ENCODE results near the gene P3H2. TPM values are rescaled to one million over a fixed set of nuclear protein-coding genes. Genes with fewer than 3 reads are reported as not detected.
A peak's percentile ranks its signal among the peaks of the same experiment; 100 is the strongest.

The P3H2 gene
- total and polyA plus RNA-seq, 2 of the 4 experiments (the other 2 are of a cell fraction) = 54.7 to 64.3 TPM

DNA sequence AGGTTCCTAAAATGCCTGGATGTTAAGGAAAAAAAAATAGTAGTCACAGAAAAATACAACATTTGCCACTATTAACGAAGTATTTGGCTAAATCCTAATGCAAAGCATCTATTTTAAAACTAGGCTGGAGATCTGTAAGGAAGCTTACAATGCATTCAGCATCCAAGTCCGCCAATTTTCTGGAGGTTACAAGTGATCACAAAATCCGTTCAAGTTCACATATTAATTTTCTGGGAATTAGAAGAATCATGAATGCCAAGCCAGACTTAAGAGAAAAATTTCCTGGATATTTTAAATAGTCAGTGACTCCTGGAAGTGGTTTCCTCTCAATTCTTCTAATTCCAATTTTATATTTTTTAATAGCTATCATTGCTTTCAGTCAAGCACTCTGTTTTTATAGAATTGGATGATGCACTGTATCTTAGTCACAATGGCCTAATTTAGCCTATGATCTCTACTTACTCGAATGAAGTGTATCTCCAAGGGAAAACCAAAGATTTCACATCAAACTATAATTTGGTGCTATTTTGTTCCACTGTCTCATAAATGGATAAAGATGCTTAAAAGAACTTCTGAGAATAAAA, 60.4 kb downstream of the P3H2 start:
- H2BK5ac ChIP-seq (ENCODE audit: low read depth, low read length, poor library complexity, severe bottlenecking) = peak overlapping the region; percentile 14
- dilution Hi-C loops (cut with HindIII; ENCODE audit: low sequenced_read_pairs, unreplicated experiment) = no loop called here
- H3K27me3 ChIP-seq (ENCODE audit: control insufficient read depth, insufficient read depth, low read length) = no peaks in the 10 kb centered on the region
- WGBS, 2 experiments (ENCODE audit: extremely low coverage in 2 of 2, insufficient read length in 1 of 2) = no CpG with 5 or more reads among the region's 4 CpGs
- H3K9me3 ChIP-seq (ENCODE audit: control insufficient read depth, insufficient read depth, low read length) = no peaks in the 10 kb centered on the region
- H2AFZ ChIP-seq (replicated peaks; ENCODE audit: low read length, poor library complexity) = no peak overlapping the region
- no peak overlapping the region for H3K27ac ChIP-seq (ENCODE audit: insufficient read depth, low read length)
- H3K4ac ChIP-seq (ENCODE audit: low read depth, low read length) = no peak overlapping the region
- no peak overlapping the region for H2BK15ac ChIP-seq (ENCODE audit: low read depth, low read length)
- no peak overlapping the region for H3K4me3 ChIP-seq (ENCODE audit: insufficient read depth, low read depth, low read length)
- H3K36me3 ChIP-seq (ENCODE audit: control insufficient read depth, insufficient read depth, low read length) = no peaks in the 10 kb centered on the region
- H4K5ac ChIP-seq (ENCODE audit: low read depth, low read length) = no peak overlapping the region
- H3K9ac ChIP-seq (ENCODE audit: low read depth, low read length) = no peak overlapping the region
- in situ Hi-C loops (cut with MboI; ENCODE audit: low sequenced_read_pairs) = no loop called here
- H4K8ac ChIP-seq (ENCODE audit: low read depth in 2 of 2, low read length in 2 of 2) = no peak overlapping the region
- no peak overlapping the region for H3K23ac ChIP-seq (ENCODE audit: low read depth, low read length)
- H3K4me1 ChIP-seq (ENCODE audit: control insufficient read depth, insufficient read depth, low read length) = peaks cover 27% of the 10 kb centered on the region
- TF ChIP-seq MXI1 (IDR thresholded peaks at IDR 0.05; ENCODE audit: borderline replicate concordance, low read depth, low read length) (no peak), SMC3 (IDR thresholded peaks at IDR 0.05; ENCODE audit: low read depth, low read length) (no peak), BHLHE40 (IDR thresholded peaks at IDR 0.05; ENCODE audit: low read depth, low read length) (no peak), CEBPB (IDR thresholded peaks at IDR 0.05; ENCODE audit: low read depth, low read length) (no peak), RAD21 (IDR thresholded peaks at IDR 0.05; ENCODE audit: low read length) (no peak), RCOR1 (IDR thresholded peaks at IDR 0.05; ENCODE audit: insufficient replicate concordance, low read length) (no peak), RFX5 (IDR thresholded peaks at IDR 0.05; ENCODE audit: low read depth, low read length) (no peak), CHD1 (IDR thresholded peaks at IDR 0.05; ENCODE audit: low read depth, low read length) (no peak), FOS (IDR thresholded peaks at IDR 0.05; ENCODE audit: low read depth, low read length) (no peak)
- TF ChIP-seq, protein P1, sequence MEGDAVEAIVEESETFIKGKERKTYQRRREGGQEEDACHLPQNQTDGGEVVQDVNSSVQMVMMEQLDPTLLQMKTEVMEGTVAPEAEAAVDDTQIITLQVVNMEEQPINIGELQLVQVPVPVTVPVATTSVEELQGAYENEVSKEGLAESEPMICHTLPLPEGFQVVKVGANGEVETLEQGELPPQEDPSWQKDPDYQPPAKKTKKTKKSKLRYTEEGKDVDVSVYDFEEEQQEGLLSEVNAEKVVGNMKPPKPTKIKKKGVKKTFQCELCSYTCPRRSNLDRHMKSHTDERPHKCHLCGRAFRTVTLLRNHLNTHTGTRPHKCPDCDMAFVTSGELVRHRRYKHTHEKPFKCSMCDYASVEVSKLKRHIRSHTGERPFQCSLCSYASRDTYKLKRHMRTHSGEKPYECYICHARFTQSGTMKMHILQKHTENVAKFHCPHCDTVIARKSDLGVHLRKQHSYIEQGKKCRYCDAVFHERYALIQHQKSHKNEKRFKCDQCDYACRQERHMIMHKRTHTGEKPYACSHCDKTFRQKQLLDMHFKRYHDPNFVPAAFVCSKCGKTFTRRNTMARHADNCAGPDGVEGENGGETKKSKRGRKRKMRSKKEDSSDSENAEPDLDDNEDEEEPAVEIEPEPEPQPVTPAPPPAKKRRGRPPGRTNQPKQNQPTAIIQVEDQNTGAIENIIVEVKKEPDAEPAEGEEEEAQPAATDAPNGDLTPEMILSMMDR (conservative IDR thresholded peaks at IDR 0.05; ENCODE audit: low read depth, low read length) = no peak
- ChIA-PET CTCF (interaction anchor here (0.5 to 1.4 kb wide), 2 partner anchors 19 to 75 kb away, joined by 3 to 4 read pairs; no protein-coding TSS in a partner anchor), POLR2A (ENCODE audit: unreplicated experiment) (no interaction called here)
- BruUV-seq (replicated peaks) = no TSS peak
- no peak overlapping the region for H2BK120ac ChIP-seq (ENCODE audit: low read depth, low read length)
- H3K4me2 ChIP-seq (ENCODE audit: low read depth, low read length) = no peak overlapping the region
- H4K20me1 ChIP-seq (ENCODE audit: insufficient read depth, low read length) = no peaks in the 10 kb centered on the region
- H2BK20ac ChIP-seq (ENCODE audit: low read depth, low read length) = no peak overlapping the region
- DNase-seq = no peak
- H3K56ac ChIP-seq (ENCODE audit: extremely low read depth, insufficient read depth, low read length) = no peak overlapping the region
- no peak overlapping the region for H4K91ac ChIP-seq (ENCODE audit: insufficient read depth, low read depth, low read length)
- ATAC-seq (ENCODE audit: low read depth) = no peak
- H3K79me1 ChIP-seq (ENCODE audit: low read depth in 1 of 2, low read length in 2 of 2) = peaks cover 30 to 72% of the 10 kb centered on the region in 2 experiments
- H2AK5ac ChIP-seq (ENCODE audit: low read depth, low read length) = no peak overlapping the region
- H2AK9ac ChIP-seq (replicated peaks; ENCODE audit: low read depth, low read length, poor library complexity) = no peak overlapping the region
- intact Hi-C loops (cut with micrococcal nuclease) = no loop called here
- peaks cover 17% of the 10 kb centered on the region for H3K9me1 ChIP-seq (ENCODE audit: insufficient read depth, low read length)
- no peak overlapping the region for H3K14ac ChIP-seq (replicated peaks; ENCODE audit: low read depth, low read length)
- H3K18ac ChIP-seq (ENCODE audit: low read depth, low read length) = no peak overlapping the region

All from IMR-90 (cell line).